Neural cell (in vitro differentiated cells): ENCODE measurements around the gene IFI16. TPM values are rescaled to one million over a fixed set of nuclear protein-coding genes. Genes with fewer than 3 reads are reported as not detected.

Experiments used
- H2AFZ ChIP-seq: fragments of 200-600, 300-800 bp; sonication (generic), shearing (Covaris generic); 2 replicates; pipeline ENCODE4 v1.6.0; 2014; ENCODE audit warnings: low read depth, mild to moderate bottlenecking, antibody characterized with exemption, low read length, moderate library complexity
- H3F3A ChIP-seq: fragments of 200-600 bp; shearing (Covaris generic); 2 replicates; pipeline ENCODE4 v1.6.1; 2016; ENCODE audit warnings: mild to moderate bottlenecking, moderate library complexity, mixed read lengths, antibody characterized with exemption, low read length; ENCODE audit not compliant: insufficient read depth, poor library complexity, severe bottlenecking
- H3K27ac ChIP-seq: fragments of 200-600, 300-800 bp; sonication (generic), shearing (Covaris generic); 2 replicates; pipeline ENCODE4 v1.5.1; 2014; ENCODE audit warnings: mild to moderate bottlenecking, low read length, moderate library complexity
- H3K27me3 ChIP-seq: fragments of 300-800, 200-600 bp; sonication (generic), shearing (Covaris generic); 2 replicates; pipeline ENCODE4 v1.6.0; 2014; ENCODE audit warnings: mild to moderate bottlenecking, low read depth, low read length, moderate library complexity; ENCODE audit not compliant: insufficient read depth
- H3K36me3 ChIP-seq: fragments of 300-800, 200-600 bp; sonication (generic), shearing (Covaris generic); 2 replicates; pipeline ENCODE4 v1.5.1; 2014; ENCODE audit warnings: mild to moderate bottlenecking, antibody characterized with exemption, low read length, moderate library complexity; ENCODE audit not compliant: insufficient read depth
- H3K4me2 ChIP-seq: fragments of 300-800, 200-600 bp; sonication (generic), shearing (Covaris generic); 2 replicates; pipeline ENCODE4 v1.6.0; 2014; ENCODE audit warnings: mild to moderate bottlenecking, low read length
- H3K4me3 ChIP-seq: fragments of 300-800, 200-600 bp; sonication (generic), shearing (Covaris generic); 2 replicates; pipeline ENCODE4 v1.5.1; 2014; ENCODE audit warnings: mild to moderate bottlenecking, low read length, moderate library complexity
- H3K79me2 ChIP-seq: fragments of 200-600 bp; shearing (Covaris generic); replicated peaks from 2 replicates; pipeline ENCODE4 v1.6.0; 2014; ENCODE audit warnings: mild to moderate bottlenecking, low read length, moderate library complexity; ENCODE audit not compliant: insufficient read depth
- H3K9ac ChIP-seq: fragments of 300-800, 200-600 bp; sonication (generic), shearing (Covaris generic); 2 replicates; pipeline ENCODE4 v1.6.1; 2016; ENCODE audit warnings: mild to moderate bottlenecking, low read length, mixed read lengths
- H3K9me2 ChIP-seq: fragments of 200-600 bp; shearing (Covaris generic); 2 replicates; pipeline ENCODE4 v1.6.1; 2016; ENCODE audit warnings: mild to moderate bottlenecking, low read length, mixed read lengths; ENCODE audit not compliant: insufficient read depth
- H3K9me3 ChIP-seq: fragments of 200-600, 300-800 bp; sonication (generic), shearing (Covaris generic); 2 replicates; pipeline ENCODE4 v1.6.1; 2016; ENCODE audit warnings: mild to moderate bottlenecking, mixed run types, low read length, moderate library complexity, mixed read lengths
- H4K20me1 ChIP-seq: fragments of 200-600 bp; shearing (Covaris generic); 2 replicates; pipeline ENCODE4 v1.6.1; 2016; ENCODE audit warnings: mild to moderate bottlenecking, mixed run types; ENCODE audit not compliant: insufficient read depth
- EP300 ChIP-seq: fragments of 450-650 bp; conservative IDR thresholded peaks from 2 replicates; pipeline ENCODE4 v1.6.1; 2014; ENCODE audit warnings: antibody characterized with exemption, mild to moderate bottlenecking, moderate library complexity; ENCODE audit not compliant: poor library complexity, severe bottlenecking
- EZH2 ChIP-seq: fragments of 200-600, 300-800 bp; shearing (Covaris generic), sonication (generic); IDR thresholded peaks from 2 replicates; pipeline ENCODE4 v1.6.1; 2014; ENCODE audit warnings: antibody characterized with exemption, low read length, borderline replicate concordance, mild to moderate bottlenecking; ENCODE audit not compliant: insufficient read depth, poor library complexity, severe bottlenecking
- MXI1 ChIP-seq: fragments of 450-650 bp; conservative IDR thresholded peaks from 2 replicates; pipeline ENCODE4 v1.6.1; 2014; ENCODE audit warnings: antibody characterized with exemption, mild to moderate bottlenecking; ENCODE audit not compliant: poor library complexity, severe bottlenecking
- POLR2AphosphoS5 ChIP-seq: IDR thresholded peaks from 2 replicates; pipeline ENCODE4 v1.6.1; 2012
- RAD21 ChIP-seq: fragments of 450-650 bp; conservative IDR thresholded peaks from 2 replicates; pipeline ENCODE4 v1.6.1; 2014; ENCODE audit warnings: antibody characterized with exemption, mild to moderate bottlenecking, moderate library complexity
- SMC3 ChIP-seq: fragments of 450-650 bp; conservative IDR thresholded peaks from 2 replicates; pipeline ENCODE4 v1.6.1; 2014; ENCODE audit warnings: antibody characterized with exemption, mild to moderate bottlenecking, moderate library complexity; ENCODE audit not compliant: poor library complexity
- TAF1 ChIP-seq: IDR thresholded peaks from 2 replicates; pipeline ENCODE4 v1.6.1; 2012; ENCODE audit warnings: low read depth
- polyA plus RNA-seq: library from polyadenylated mRNA; depleted of rRNA; stranded (reverse); fragments of >200 nt; gene quantifications from 2 replicates; pipeline ENCODE4 v1.2.3, GENCODE V29; 2014
- TF ChIP-seq, protein P1 (sequence below): IDR thresholded peaks from 2 replicates; pipeline ENCODE4 v1.6.1; 2012; ENCODE audit warnings: borderline replicate concordance
- TF ChIP-seq, protein P2 (sequence below): fragments of 450-650 bp; IDR thresholded peaks from 2 replicates; pipeline ENCODE4 v1.5.1; 2014; ENCODE audit warnings: antibody characterized with exemption, mild to moderate bottlenecking, moderate library complexity; ENCODE audit not compliant: poor library complexity, severe bottlenecking

IFI16 gene
- polyA plus RNA-seq, 1 donor from 2014 or later, result not detected

DNA sequence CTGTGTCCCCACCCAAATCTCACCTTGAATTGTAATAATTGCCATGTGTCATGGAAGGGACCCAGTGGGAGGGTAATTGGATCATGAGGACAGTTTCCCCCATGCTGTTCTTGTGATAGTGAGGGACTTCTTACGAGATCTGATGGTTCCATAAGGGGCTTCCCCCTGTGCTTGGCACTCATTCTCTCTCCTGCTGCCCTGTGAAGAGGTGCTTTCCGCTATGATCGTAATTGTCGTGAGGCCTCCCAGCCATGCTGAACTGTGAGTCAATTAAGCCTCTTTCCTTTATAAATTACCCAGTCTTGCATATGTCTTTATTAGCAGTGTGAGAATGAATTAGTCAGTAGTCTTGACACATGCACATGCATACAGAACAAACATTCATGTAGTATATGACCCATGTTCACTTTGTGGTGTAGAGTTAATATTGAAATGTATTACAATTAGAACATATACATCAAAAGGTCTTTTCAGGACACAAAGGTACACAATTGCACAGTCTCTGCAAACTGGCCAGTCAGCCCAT, 16.9 kb upstream of the IFI16 start:
- no peaks in the 10 kb centered on the region for H4K20me1 ChIP-seq
- H3K4me2 ChIP-seq, result no peak overlapping the region
- no peaks in the 10 kb centered on the region for H3K27me3 ChIP-seq
- H3K9me2 ChIP-seq, result no peaks in the 10 kb centered on the region
- no peak overlapping the region for H2AFZ ChIP-seq
- no peaks in the 10 kb centered on the region for H3F3A ChIP-seq
- no peak overlapping the region for H3K9ac ChIP-seq
- no peak overlapping the region for H3K4me3 ChIP-seq
- H3K79me2 ChIP-seq, result no peaks in the 10 kb centered on the region
- no peak overlapping the region for H3K27ac ChIP-seq
- no peaks in the 10 kb centered on the region for H3K9me3 ChIP-seq
- no peaks in the 10 kb centered on the region for H3K36me3 ChIP-seq
- TF ChIP-seq EP300, result no peak
- TF ChIP-seq, protein P1, sequence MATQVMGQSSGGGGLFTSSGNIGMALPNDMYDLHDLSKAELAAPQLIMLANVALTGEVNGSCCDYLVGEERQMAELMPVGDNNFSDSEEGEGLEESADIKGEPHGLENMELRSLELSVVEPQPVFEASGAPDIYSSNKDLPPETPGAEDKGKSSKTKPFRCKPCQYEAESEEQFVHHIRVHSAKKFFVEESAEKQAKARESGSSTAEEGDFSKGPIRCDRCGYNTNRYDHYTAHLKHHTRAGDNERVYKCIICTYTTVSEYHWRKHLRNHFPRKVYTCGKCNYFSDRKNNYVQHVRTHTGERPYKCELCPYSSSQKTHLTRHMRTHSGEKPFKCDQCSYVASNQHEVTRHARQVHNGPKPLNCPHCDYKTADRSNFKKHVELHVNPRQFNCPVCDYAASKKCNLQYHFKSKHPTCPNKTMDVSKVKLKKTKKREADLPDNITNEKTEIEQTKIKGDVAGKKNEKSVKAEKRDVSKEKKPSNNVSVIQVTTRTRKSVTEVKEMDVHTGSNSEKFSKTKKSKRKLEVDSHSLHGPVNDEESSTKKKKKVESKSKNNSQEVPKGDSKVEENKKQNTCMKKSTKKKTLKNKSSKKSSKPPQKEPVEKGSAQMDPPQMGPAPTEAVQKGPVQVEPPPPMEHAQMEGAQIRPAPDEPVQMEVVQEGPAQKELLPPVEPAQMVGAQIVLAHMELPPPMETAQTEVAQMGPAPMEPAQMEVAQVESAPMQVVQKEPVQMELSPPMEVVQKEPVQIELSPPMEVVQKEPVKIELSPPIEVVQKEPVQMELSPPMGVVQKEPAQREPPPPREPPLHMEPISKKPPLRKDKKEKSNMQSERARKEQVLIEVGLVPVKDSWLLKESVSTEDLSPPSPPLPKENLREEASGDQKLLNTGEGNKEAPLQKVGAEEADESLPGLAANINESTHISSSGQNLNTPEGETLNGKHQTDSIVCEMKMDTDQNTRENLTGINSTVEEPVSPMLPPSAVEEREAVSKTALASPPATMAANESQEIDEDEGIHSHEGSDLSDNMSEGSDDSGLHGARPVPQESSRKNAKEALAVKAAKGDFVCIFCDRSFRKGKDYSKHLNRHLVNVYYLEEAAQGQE, result no peak
- TF ChIP-seq, protein P2, sequence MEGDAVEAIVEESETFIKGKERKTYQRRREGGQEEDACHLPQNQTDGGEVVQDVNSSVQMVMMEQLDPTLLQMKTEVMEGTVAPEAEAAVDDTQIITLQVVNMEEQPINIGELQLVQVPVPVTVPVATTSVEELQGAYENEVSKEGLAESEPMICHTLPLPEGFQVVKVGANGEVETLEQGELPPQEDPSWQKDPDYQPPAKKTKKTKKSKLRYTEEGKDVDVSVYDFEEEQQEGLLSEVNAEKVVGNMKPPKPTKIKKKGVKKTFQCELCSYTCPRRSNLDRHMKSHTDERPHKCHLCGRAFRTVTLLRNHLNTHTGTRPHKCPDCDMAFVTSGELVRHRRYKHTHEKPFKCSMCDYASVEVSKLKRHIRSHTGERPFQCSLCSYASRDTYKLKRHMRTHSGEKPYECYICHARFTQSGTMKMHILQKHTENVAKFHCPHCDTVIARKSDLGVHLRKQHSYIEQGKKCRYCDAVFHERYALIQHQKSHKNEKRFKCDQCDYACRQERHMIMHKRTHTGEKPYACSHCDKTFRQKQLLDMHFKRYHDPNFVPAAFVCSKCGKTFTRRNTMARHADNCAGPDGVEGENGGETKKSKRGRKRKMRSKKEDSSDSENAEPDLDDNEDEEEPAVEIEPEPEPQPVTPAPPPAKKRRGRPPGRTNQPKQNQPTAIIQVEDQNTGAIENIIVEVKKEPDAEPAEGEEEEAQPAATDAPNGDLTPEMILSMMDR, result no peak
- no peak for TF ChIP-seq SMC3
- TF ChIP-seq POLR2AphosphoS5, result no peak
- no peak for TF ChIP-seq RAD21
- no peak for TF ChIP-seq MXI1
- TF ChIP-seq EZH2, result no peak
- no peak for TF ChIP-seq TAF1

DNA sequence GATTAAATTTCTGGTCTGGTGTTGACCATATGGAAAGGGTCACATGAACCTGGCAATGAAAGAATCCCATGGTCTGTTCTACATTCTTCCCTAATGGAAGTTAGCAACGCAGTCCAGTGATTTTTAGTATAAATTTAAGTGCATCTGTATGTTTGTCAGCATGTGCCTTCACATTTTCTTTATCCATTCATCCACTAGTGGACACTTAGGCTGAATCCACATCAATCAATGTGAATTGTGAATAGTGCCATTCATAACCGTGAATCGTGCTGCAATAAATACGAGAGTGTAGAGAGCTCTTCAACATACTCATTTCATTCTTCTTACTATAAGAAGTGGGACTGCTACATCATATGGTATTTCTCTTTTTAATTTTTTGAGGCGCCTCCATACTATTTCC, 12.7 kb upstream of the IFI16 start:
- no peaks in the 10 kb centered on the region for H3K9me2 ChIP-seq
- H3K36me3 ChIP-seq, result no peaks in the 10 kb centered on the region
- no peak overlapping the region for H3K4me3 ChIP-seq
- H3K27me3 ChIP-seq, result no peaks in the 10 kb centered on the region
- H3F3A ChIP-seq, result no peaks in the 10 kb centered on the region
- no peaks in the 10 kb centered on the region for H4K20me1 ChIP-seq
- no peak overlapping the region for H3K27ac ChIP-seq
- TF ChIP-seq EP300 (no peak), TAF1 (no peak), MXI1 (no peak), EZH2 (no peak), POLR2AphosphoS5 (no peak), SMC3 (no peak), RAD21 (no peak)
- TF ChIP-seq, protein P2, result no peak
- TF ChIP-seq, protein P1, result no peak
- no peaks in the 10 kb centered on the region for H3K79me2 ChIP-seq
- no peak overlapping the region for H2AFZ ChIP-seq
- no peak overlapping the region for H3K9ac ChIP-seq
- no peaks in the 10 kb centered on the region for H3K9me3 ChIP-seq
- H3K4me2 ChIP-seq, result no peak overlapping the region
